A549 (cell line): ENCODE measurements around the gene COMMD6.

Experiments
- CHD2 ChIP-seq: fragments of 150-350 bp; IDR thresholded peaks from 2 replicates; pipeline ENCODE4 v1.6.1; 2014; ENCODE audit warnings: low read length; ENCODE audit not compliant: partially characterized antibody
- JUNB ChIP-seq: fragments of >200 bp; sonication (Bioruptor Twin); formaldehyde crosslinking; IDR thresholded peaks from 2 replicates; pipeline ENCODE4 v1.6.1; 2016
- PHF8 ChIP-seq: fragments of 200-600 bp; sonication (generic); IDR thresholded peaks from 2 replicates; pipeline ENCODE4 v1.6.1; 2016; ENCODE audit warnings: low read depth, mild to moderate bottlenecking, antibody characterized with exemption, moderate library complexity, borderline replicate concordance
- TF ChIP-seq, protein P1 (sequence below): fragments of >200 bp; sonication (Bioruptor Twin); formaldehyde crosslinking; IDR thresholded peaks from 3 replicates; pipeline ENCODE4 v1.5.1; 2016
- TF ChIP-seq, protein P2 (sequence below): IDR thresholded peaks from 2 replicates; pipeline ENCODE4 v1.6.1; 2012

- TF ChIP-seq JUNB (no peak), CHD2 (no peak), PHF8 (no peak)
- TF ChIP-seq, protein P1, sequence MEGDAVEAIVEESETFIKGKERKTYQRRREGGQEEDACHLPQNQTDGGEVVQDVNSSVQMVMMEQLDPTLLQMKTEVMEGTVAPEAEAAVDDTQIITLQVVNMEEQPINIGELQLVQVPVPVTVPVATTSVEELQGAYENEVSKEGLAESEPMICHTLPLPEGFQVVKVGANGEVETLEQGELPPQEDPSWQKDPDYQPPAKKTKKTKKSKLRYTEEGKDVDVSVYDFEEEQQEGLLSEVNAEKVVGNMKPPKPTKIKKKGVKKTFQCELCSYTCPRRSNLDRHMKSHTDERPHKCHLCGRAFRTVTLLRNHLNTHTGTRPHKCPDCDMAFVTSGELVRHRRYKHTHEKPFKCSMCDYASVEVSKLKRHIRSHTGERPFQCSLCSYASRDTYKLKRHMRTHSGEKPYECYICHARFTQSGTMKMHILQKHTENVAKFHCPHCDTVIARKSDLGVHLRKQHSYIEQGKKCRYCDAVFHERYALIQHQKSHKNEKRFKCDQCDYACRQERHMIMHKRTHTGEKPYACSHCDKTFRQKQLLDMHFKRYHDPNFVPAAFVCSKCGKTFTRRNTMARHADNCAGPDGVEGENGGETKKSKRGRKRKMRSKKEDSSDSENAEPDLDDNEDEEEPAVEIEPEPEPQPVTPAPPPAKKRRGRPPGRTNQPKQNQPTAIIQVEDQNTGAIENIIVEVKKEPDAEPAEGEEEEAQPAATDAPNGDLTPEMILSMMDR, result no peak
- TF ChIP-seq, protein P2, sequence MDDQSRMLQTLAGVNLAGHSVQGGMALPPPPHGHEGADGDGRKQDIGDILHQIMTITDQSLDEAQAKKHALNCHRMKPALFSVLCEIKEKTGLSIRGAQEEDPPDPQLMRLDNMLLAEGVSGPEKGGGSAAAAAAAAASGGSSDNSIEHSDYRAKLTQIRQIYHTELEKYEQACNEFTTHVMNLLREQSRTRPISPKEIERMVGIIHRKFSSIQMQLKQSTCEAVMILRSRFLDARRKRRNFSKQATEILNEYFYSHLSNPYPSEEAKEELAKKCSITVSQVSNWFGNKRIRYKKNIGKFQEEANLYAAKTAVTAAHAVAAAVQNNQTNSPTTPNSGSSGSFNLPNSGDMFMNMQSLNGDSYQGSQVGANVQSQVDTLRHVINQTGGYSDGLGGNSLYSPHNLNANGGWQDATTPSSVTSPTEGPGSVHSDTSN, result no peak
These were observed 32.3 kb downstream of the COMMD6 start for GRCh38 chr13:75505327-75505726.
